Type B pancreatic cell (in vitro differentiated cells): Measurements from ENCODE around the gene POT1. TPM values are rescaled to one million over a fixed set of nuclear protein-coding genes. Genes with fewer than 3 reads are reported as not detected.

ENCODE experiments used
- DNase-seq: peaks from one replicate; pipeline ENCODE4 v3.0.0; 2021; ENCODE audit warnings: mixed read lengths; ENCODE audit not compliant: unreplicated experiment; ENCODE audit errors: extremely low spot score
- H3K27ac Mint-ChIP-seq: 2 replicates; pipeline ENCODE4 v1.8.0; 2021; ENCODE audit warnings: mild to moderate bottlenecking, mixed read lengths
- H3K27me3 Mint-ChIP-seq: 2 replicates; pipeline ENCODE4 v1.8.0; 2021; ENCODE audit warnings: mixed read lengths
- H3K36me3 Mint-ChIP-seq: 2 replicates; pipeline ENCODE4 v1.8.0; 2021; ENCODE audit warnings: mixed read lengths
- H3K4me1 Mint-ChIP-seq: one replicate; pipeline ENCODE4 v1.8.0; 2021; ENCODE audit warnings: mixed read lengths; ENCODE audit not compliant: unreplicated experiment
- H3K4me3 Mint-ChIP-seq: 2 replicates; pipeline ENCODE4 v1.8.0; 2021; ENCODE audit warnings: mild to moderate bottlenecking, mixed read lengths
- H3K9me3 Mint-ChIP-seq: 2 replicates; pipeline ENCODE4 v1.8.0; 2021; ENCODE audit warnings: mixed read lengths
- CTCF ChIP-seq: fragments of 200-600 bp; sonication (generic); conservative IDR thresholded peaks from 2 replicates; pipeline ENCODE4 v1.5.0; 2021; ENCODE audit warnings: antibody characterized with exemption, mild to moderate bottlenecking
- total RNA-seq: library from RNA; stranded (reverse); gene quantifications from 2 replicates; pipeline ENCODE4 v1.2.1, GENCODE V29; 2021; ENCODE audit warnings: low replicate concordance

Gene POT1
- total RNA-seq, 1 donor from 2014 or later: 27.3 TPM

- no peak for TF ChIP-seq CTCF
- H3K4me3 Mint-ChIP-seq: no peak overlapping the region
- no peaks in the 10 kb centered on the region for H3K4me1 Mint-ChIP-seq
- peaks cover 3% of the 10 kb centered on the region for H3K27me3 Mint-ChIP-seq
- H3K9me3 Mint-ChIP-seq: no peaks in the 10 kb centered on the region
- no peaks in the 10 kb centered on the region for H3K36me3 Mint-ChIP-seq
- DNase-seq: no peak
- no peak overlapping the region for H3K27ac Mint-ChIP-seq
Measured at GRCh38 chr7:124937076-124937475, 7.5 kb upstream of the POT1 start.

DNA sequence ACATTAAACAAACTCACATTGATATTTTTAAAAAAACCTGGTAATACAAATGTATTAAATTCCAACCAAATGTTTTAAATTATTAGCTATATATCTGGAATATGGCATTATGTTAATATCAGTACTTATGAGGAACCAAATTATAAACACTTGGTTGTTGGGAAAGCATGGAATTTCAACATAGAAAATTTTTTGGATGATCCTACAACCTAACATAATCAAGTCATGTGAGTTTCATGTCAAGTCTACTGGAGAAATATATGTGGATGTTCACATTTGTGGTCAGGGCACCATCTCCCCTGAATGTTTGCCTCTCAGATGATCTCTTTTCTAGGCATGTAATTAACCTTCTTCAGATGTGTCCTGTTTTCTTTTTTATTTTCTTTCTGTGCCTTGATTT, 5.2 kb upstream of the POT1 start:
- no peak overlapping the region for H3K4me3 Mint-ChIP-seq
- H3K27ac Mint-ChIP-seq: no peak overlapping the region
- H3K27me3 Mint-ChIP-seq: peaks cover 6% of the 10 kb centered on the region
- no peak for TF ChIP-seq CTCF
- no peaks in the 10 kb centered on the region for H3K4me1 Mint-ChIP-seq
- no peaks in the 10 kb centered on the region for H3K36me3 Mint-ChIP-seq
- H3K9me3 Mint-ChIP-seq: no peaks in the 10 kb centered on the region
- no peak for DNase-seq

GRCh38 chr7:124930655-124931597, 1.3 kb upstream of the POT1 start:
- no peak for TF ChIP-seq CTCF
- H3K27me3 Mint-ChIP-seq: peaks cover 3% of the 10 kb centered on the region
- peak overlapping the region; percentile 72 for H3K4me3 Mint-ChIP-seq
- no peaks in the 10 kb centered on the region for H3K9me3 Mint-ChIP-seq
- no peak for DNase-seq
- H3K4me1 Mint-ChIP-seq: peaks cover 11% of the 10 kb centered on the region
- H3K36me3 Mint-ChIP-seq: no peaks in the 10 kb centered on the region
- peak overlapping the region; percentile 43 for H3K27ac Mint-ChIP-seq

DNA sequence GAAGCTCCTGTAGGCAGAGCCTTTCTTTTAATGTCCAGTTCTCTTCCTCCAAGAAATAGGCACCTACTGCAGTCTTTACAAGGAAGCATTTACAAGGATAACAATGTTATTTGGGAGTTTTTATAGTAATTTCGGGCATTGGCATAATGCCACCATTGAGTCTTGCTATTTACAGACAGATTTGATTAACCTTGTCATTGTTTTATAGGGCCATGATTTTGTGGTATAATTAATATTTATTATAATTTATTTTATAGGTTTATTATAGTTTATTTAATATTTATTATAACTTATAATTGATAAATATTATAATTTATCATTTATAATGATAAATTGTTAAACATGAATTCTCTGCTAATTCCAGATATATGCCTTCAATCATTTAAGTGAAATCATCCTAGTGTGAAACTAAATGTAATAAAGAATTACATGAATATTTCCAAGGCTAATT, 573 bp upstream of the POT1 start:
- TF ChIP-seq CTCF: no peak
- H3K4me1 Mint-ChIP-seq: peaks cover 11% of the 10 kb centered on the region
- no peak for DNase-seq
- peak overlapping the region; percentile 95 for H3K27ac Mint-ChIP-seq
- H3K36me3 Mint-ChIP-seq: no peaks in the 10 kb centered on the region
- peak overlapping the region; percentile 96 for H3K4me3 Mint-ChIP-seq
- no peaks in the 10 kb centered on the region for H3K9me3 Mint-ChIP-seq
- H3K27me3 Mint-ChIP-seq: peaks cover 3% of the 10 kb centered on the region

DNA sequence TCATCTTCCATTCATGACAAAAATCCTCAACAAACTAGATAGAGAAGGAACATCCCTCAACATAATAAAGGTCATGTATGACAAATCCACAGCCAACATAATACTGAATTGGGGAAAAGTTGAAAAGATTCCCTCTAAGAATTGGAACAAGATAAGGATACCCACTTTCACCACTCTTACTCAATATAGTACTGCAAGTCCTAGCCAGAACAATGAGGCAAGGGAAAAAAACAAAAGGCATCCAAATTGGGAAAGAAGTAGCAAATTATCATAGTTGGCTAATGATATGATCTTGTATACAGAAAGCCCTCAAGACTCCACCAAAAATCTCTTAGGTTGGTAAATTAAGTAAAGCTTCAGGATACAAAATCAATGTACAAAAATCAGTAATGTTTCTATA, 4.7 kb downstream of the POT1 start:
- H3K27me3 Mint-ChIP-seq: no peaks in the 10 kb centered on the region
- H3K9me3 Mint-ChIP-seq: no peaks in the 10 kb centered on the region
- peaks cover 11% of the 10 kb centered on the region for H3K4me1 Mint-ChIP-seq
- H3K36me3 Mint-ChIP-seq: no peaks in the 10 kb centered on the region
- H3K4me3 Mint-ChIP-seq: no peak overlapping the region
- TF ChIP-seq CTCF: no peak
- DNase-seq: no peak
- H3K27ac Mint-ChIP-seq: no peak overlapping the region
